ENCODE data around the gene COL4A6.

COL4A6 gene

GRCh38 chrX:108211301-108211700, 226.9 kb downstream of the COL4A6 start:
- H3K4me3 ChIP-seq (ENCODE audit: low read depth in 1 of 5, low read length in 5 of 5) = no peak overlapping the region
- H3K36me3 ChIP-seq (ENCODE audit: control insufficient read depth in 5 of 5, insufficient read depth in 5 of 5, low read length in 5 of 5) = no peaks in the 10 kb centered on the region
- peaks cover 0 to 9% (median 0%) of the 10 kb centered on the region in 5 donors for H3K27me3 ChIP-seq (ENCODE audit: control insufficient read depth in 5 of 5, insufficient read depth in 4 of 5, low read length in 5 of 5)
- no peak overlapping the region for H3K9ac ChIP-seq (ENCODE audit: low read length in 5 of 5)
- no peak overlapping the region for H3K27ac ChIP-seq (ENCODE audit: low read depth, low read length)
- peaks cover 0 to 3% (median 0%) of the 10 kb centered on the region in 5 donors for H3K4me1 ChIP-seq (ENCODE audit: control insufficient read depth in 5 of 5, insufficient read depth in 5 of 5, low read length in 5 of 5)
- H3K9me3 ChIP-seq (ENCODE audit: control insufficient read depth in 5 of 5, low read length in 5 of 5) = no peaks in the 10 kb centered on the region

GRCh38 chrX:108209006-108209554, 229.1 kb downstream of the COL4A6 start:
- H3K9ac ChIP-seq (ENCODE audit: low read length in 5 of 5) = no peak overlapping the region
- H3K4me1 ChIP-seq (ENCODE audit: control insufficient read depth in 5 of 5, insufficient read depth in 5 of 5, low read length in 5 of 5) = no peaks in the 10 kb centered on the region
- peaks cover 0 to 9% (median 3%) of the 10 kb centered on the region in 5 donors for H3K27me3 ChIP-seq (ENCODE audit: control insufficient read depth in 5 of 5, insufficient read depth in 4 of 5, low read length in 5 of 5)
- H3K36me3 ChIP-seq (ENCODE audit: control insufficient read depth in 5 of 5, insufficient read depth in 5 of 5, low read length in 5 of 5) = no peaks in the 10 kb centered on the region
- H3K9me3 ChIP-seq (ENCODE audit: control insufficient read depth in 5 of 5, low read length in 5 of 5) = no peaks in the 10 kb centered on the region
- H3K4me3 ChIP-seq (ENCODE audit: low read depth in 1 of 5, low read length in 5 of 5) = no peak overlapping the region
- H3K27ac ChIP-seq (ENCODE audit: low read depth, low read length) = no peak overlapping the region

GRCh38 chrX:108203540-108203939, 234.7 kb downstream of the COL4A6 start:
- no peaks in the 10 kb centered on the region for H3K9me3 ChIP-seq (ENCODE audit: control insufficient read depth in 5 of 5, low read length in 5 of 5)
- H3K4me3 ChIP-seq (ENCODE audit: low read depth in 1 of 5, low read length in 5 of 5) = no peak overlapping the region
- H3K4me1 ChIP-seq (ENCODE audit: control insufficient read depth in 5 of 5, insufficient read depth in 5 of 5, low read length in 5 of 5) = peaks cover 0 to 6% (median 0%) of the 10 kb centered on the region in 5 donors
- H3K27ac ChIP-seq (ENCODE audit: low read depth, low read length) = no peak overlapping the region
- no peaks in the 10 kb centered on the region for H3K36me3 ChIP-seq (ENCODE audit: control insufficient read depth in 5 of 5, insufficient read depth in 5 of 5, low read length in 5 of 5)
- no peak overlapping the region for H3K9ac ChIP-seq (ENCODE audit: low read length in 5 of 5)
- H3K27me3 ChIP-seq (ENCODE audit: control insufficient read depth in 5 of 5, insufficient read depth in 4 of 5, low read length in 5 of 5) = peaks cover 0 to 15% (median 3%) of the 10 kb centered on the region in 5 donors

GRCh38 chrX:108199691-108200090, 238.5 kb downstream of the COL4A6 start:
- H3K9ac ChIP-seq (ENCODE audit: low read length in 5 of 5) = no peak overlapping the region
- peaks cover 0 to 12% (median 4%) of the 10 kb centered on the region in 5 donors for H3K27me3 ChIP-seq (ENCODE audit: control insufficient read depth in 5 of 5, insufficient read depth in 4 of 5, low read length in 5 of 5)
- no peaks in the 10 kb centered on the region for H3K9me3 ChIP-seq (ENCODE audit: control insufficient read depth in 5 of 5, low read length in 5 of 5)
- peaks cover 0 to 6% (median 0%) of the 10 kb centered on the region in 5 donors for H3K4me1 ChIP-seq (ENCODE audit: control insufficient read depth in 5 of 5, insufficient read depth in 5 of 5, low read length in 5 of 5)
- H3K36me3 ChIP-seq (ENCODE audit: control insufficient read depth in 5 of 5, insufficient read depth in 5 of 5, low read length in 5 of 5) = no peaks in the 10 kb centered on the region
- no peak overlapping the region for H3K4me3 ChIP-seq (ENCODE audit: low read depth in 1 of 5, low read length in 5 of 5)
- H3K27ac ChIP-seq (ENCODE audit: low read depth, low read length) = no peak overlapping the region

GRCh38 chrX:108199041-108199440, 239.2 kb downstream of the COL4A6 start:
- no peaks in the 10 kb centered on the region for H3K9me3 ChIP-seq (ENCODE audit: control insufficient read depth in 5 of 5, low read length in 5 of 5)
- H3K27ac ChIP-seq (ENCODE audit: low read depth, low read length) = no peak overlapping the region
- peaks cover 0 to 12% (median 4%) of the 10 kb centered on the region in 5 donors for H3K27me3 ChIP-seq (ENCODE audit: control insufficient read depth in 5 of 5, insufficient read depth in 4 of 5, low read length in 5 of 5)
- H3K4me3 ChIP-seq (ENCODE audit: low read depth in 1 of 5, low read length in 5 of 5) = no peak overlapping the region
- H3K4me1 ChIP-seq (ENCODE audit: control insufficient read depth in 5 of 5, insufficient read depth in 5 of 5, low read length in 5 of 5) = peaks cover 0 to 6% (median 0%) of the 10 kb centered on the region in 5 donors
- no peak overlapping the region for H3K9ac ChIP-seq (ENCODE audit: low read length in 5 of 5)
- H3K36me3 ChIP-seq (ENCODE audit: control insufficient read depth in 5 of 5, insufficient read depth in 5 of 5, low read length in 5 of 5) = no peaks in the 10 kb centered on the region

GRCh38 chrX:108198420-108198819, 239.8 kb downstream of the COL4A6 start:
- Histone ChIP-seq H3K4me1 (ENCODE audit: control insufficient read depth in 5 of 5, insufficient read depth in 5 of 5, low read length in 5 of 5) (peaks cover 0 to 6% (median 0%) of the 10 kb centered on the region in 5 donors), H3K27me3 (ENCODE audit: control insufficient read depth in 5 of 5, insufficient read depth in 4 of 5, low read length in 5 of 5) (peaks cover 0 to 12% (median 4%) of the 10 kb centered on the region in 5 donors), H3K9me3 (ENCODE audit: control insufficient read depth in 5 of 5, low read length in 5 of 5) (no peaks in the 10 kb centered on the region), H3K27ac (ENCODE audit: low read depth, low read length) (no peak overlapping the region), H3K9ac (ENCODE audit: low read length in 5 of 5) (no peak overlapping the region), H3K36me3 (ENCODE audit: control insufficient read depth in 5 of 5, insufficient read depth in 5 of 5, low read length in 5 of 5) (no peaks in the 10 kb centered on the region), H3K4me3 (ENCODE audit: low read depth in 1 of 5, low read length in 5 of 5) (no peak overlapping the region)

- no peaks in the 10 kb centered on the region for H3K36me3 ChIP-seq (ENCODE audit: control insufficient read depth in 5 of 5, insufficient read depth in 5 of 5, low read length in 5 of 5)
- H3K27me3 ChIP-seq (ENCODE audit: control insufficient read depth in 5 of 5, insufficient read depth in 4 of 5, low read length in 5 of 5) = peaks cover 0 to 15% (median 3%) of the 10 kb centered on the region in 5 donors
- H3K27ac ChIP-seq (ENCODE audit: low read depth, low read length) = no peak overlapping the region
- no peaks in the 10 kb centered on the region for H3K9me3 ChIP-seq (ENCODE audit: control insufficient read depth in 5 of 5, low read length in 5 of 5)
- no peak overlapping the region for H3K4me3 ChIP-seq (ENCODE audit: low read depth in 1 of 5, low read length in 5 of 5)
- no peak overlapping the region for H3K9ac ChIP-seq (ENCODE audit: low read length in 5 of 5)
- H3K4me1 ChIP-seq (ENCODE audit: control insufficient read depth in 5 of 5, insufficient read depth in 5 of 5, low read length in 5 of 5) = no peaks in the 10 kb centered on the region
These were observed 251.4 kb downstream of the COL4A6 start for GRCh38 chrX:108186811-108187210.

- H3K9me3 ChIP-seq (ENCODE audit: control insufficient read depth in 5 of 5, low read length in 5 of 5) = no peaks in the 10 kb centered on the region
- H3K27me3 ChIP-seq (ENCODE audit: control insufficient read depth in 5 of 5, insufficient read depth in 4 of 5, low read length in 5 of 5) = peaks cover 0 to 32% (median 17%) of the 10 kb centered on the region in 5 donors
- H3K4me1 ChIP-seq (ENCODE audit: control insufficient read depth in 5 of 5, insufficient read depth in 5 of 5, low read length in 5 of 5) = no peaks in the 10 kb centered on the region
- H3K4me3 ChIP-seq (ENCODE audit: low read depth in 1 of 5, low read length in 5 of 5) = no peak overlapping the region
- H3K9ac ChIP-seq (ENCODE audit: low read length in 5 of 5) = no peak overlapping the region
- no peak overlapping the region for H3K27ac ChIP-seq (ENCODE audit: low read depth, low read length)
- no peaks in the 10 kb centered on the region for H3K36me3 ChIP-seq (ENCODE audit: control insufficient read depth in 5 of 5, insufficient read depth in 5 of 5, low read length in 5 of 5)
These were observed 260.1 kb downstream of the COL4A6 start for GRCh38 chrX:108178143-108178498.

GRCh38 chrX:108177351-108178142, 260.7 kb downstream of the COL4A6 start:
- no peaks in the 10 kb centered on the region for H3K36me3 ChIP-seq (ENCODE audit: control insufficient read depth in 5 of 5, insufficient read depth in 5 of 5, low read length in 5 of 5)

GRCh38 chrX:108173874-108174273, 264.3 kb downstream of the COL4A6 start:
- H3K9ac ChIP-seq (ENCODE audit: low read length in 5 of 5) = no peak overlapping the region
- H3K36me3 ChIP-seq (ENCODE audit: control insufficient read depth in 5 of 5, insufficient read depth in 5 of 5, low read length in 5 of 5) = no peaks in the 10 kb centered on the region
- H3K4me1 ChIP-seq (ENCODE audit: control insufficient read depth in 5 of 5, insufficient read depth in 5 of 5, low read length in 5 of 5) = peaks cover 0 to 5% (median 0%) of the 10 kb centered on the region in 5 donors
- no peak overlapping the region for H3K27ac ChIP-seq (ENCODE audit: low read depth, low read length)
- peaks cover 0 to 39% (median 10%) of the 10 kb centered on the region in 5 donors for H3K27me3 ChIP-seq (ENCODE audit: control insufficient read depth in 5 of 5, insufficient read depth in 4 of 5, low read length in 5 of 5)
- H3K4me3 ChIP-seq (ENCODE audit: low read depth in 1 of 5, low read length in 5 of 5) = no peak overlapping the region
- H3K9me3 ChIP-seq (ENCODE audit: control insufficient read depth in 5 of 5, low read length in 5 of 5) = no peaks in the 10 kb centered on the region

More at GRCh38 chrX:108177351-108178142, 260.7 kb downstream of the COL4A6 start:
- Histone ChIP-seq H3K27me3 (ENCODE audit: control insufficient read depth in 5 of 5, insufficient read depth in 4 of 5, low read length in 5 of 5) (peaks cover 0 to 33% (median 17%) of the 10 kb centered on the region in 5 donors), H3K9me3 (ENCODE audit: control insufficient read depth in 5 of 5, low read length in 5 of 5) (no peaks in the 10 kb centered on the region), H3K27ac (ENCODE audit: low read depth, low read length) (no peak overlapping the region), H3K4me3 (ENCODE audit: low read depth in 1 of 5, low read length in 5 of 5) (no peak overlapping the region), H3K4me1 (ENCODE audit: control insufficient read depth in 5 of 5, insufficient read depth in 5 of 5, low read length in 5 of 5) (no peaks in the 10 kb centered on the region), H3K9ac (ENCODE audit: low read length in 5 of 5) (no peak overlapping the region)
